Activated CD4-positive, alpha-beta T cell treated with anti-CD3 and anti-CD28 coated beads for 48 hours (primary cell): ENCODE results near the gene SNIP1.
"Not testable (repeated sequence)": the region's sequence is repeated elsewhere in the genome, so short reads cannot be mapped to it uniquely, and the experiment has no call there.

Source experiments
- DNase-seq: peaks from one replicate; pipeline ENCODE4 v3.0.0-alpha.2; 2020

Gene SNIP1

GRCh38 chr1:37553927-37554808, at the start of gene SNIP1:
SNIP1 (minus strand) TSS chr1:37554293; CDS start chr1:37554229, 64 bp downstream.
- DNase-seq, result peak; percentile 94

- DNase-seq, result peak; percentile 40
Observed at GRCh38 chr1:37602750-37603694, 48.9 kb upstream of the SNIP1 start.

GRCh38 chr1:37601441-37601840, 47.3 kb upstream of the SNIP1 start:
- DNase-seq, result no peak

GRCh38 chr1:37599940-37600339, 45.8 kb upstream of the SNIP1 start:
- DNase-seq, result no peak

DNA sequence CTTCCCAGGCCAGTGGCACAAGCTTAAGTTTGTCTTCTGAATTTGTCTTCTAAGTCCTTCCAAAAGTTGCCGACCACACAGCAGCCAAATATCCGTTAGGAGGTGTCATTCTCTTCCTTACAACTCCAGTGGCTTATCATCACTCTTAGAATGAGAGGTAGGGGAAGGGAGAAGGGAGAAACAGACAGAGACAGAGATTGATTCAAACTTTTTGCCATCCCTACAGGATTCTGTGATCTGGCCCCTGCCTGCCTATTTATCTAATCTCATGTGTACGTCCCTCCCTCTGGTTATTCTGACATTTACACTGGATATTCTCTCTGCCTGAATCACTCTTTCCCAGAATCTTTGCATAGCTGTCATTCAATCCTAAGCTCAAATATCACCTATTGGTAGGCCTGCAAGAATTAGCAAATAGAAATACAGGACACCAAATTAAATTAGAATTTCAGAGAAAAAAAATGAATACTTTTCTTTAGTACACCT, 42.1 kb upstream of the SNIP1 start:
- no peak for DNase-seq

DNA sequence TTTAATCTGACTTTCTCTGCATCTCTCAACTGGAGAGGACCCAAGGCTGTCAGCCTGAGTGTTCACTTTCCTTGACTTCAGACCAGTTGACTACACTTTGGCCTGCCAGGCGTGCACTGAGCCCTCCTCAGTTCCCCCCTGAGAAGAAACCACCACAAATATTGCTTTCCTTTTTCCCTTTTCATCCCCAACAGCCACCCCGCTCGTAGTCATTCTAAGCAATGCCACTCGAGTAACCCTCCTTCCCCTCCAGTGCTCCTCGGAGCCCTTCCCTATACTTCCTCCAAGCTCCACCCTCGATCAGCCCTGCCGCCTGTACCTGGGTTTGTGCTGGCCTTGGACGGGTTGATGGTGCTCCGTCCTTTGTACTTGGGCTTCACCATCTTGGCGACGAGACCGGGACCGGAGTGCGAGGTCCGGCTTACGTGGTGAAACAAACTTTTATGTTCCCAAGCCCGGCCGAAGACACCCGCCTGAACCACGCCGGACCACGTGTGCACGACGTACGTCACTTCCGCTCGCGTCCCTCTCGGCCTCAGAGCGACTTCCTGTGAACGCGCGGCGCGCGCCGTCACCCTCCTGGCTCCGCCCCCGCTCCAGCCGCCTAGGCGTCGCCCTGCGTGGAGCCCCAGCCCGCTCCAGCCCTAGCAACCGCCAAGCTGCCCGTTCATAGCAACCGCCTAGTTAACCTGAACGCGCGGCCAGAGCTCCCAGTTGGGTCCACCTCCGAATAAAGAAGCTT, 41.5 kb upstream of the SNIP1 start, which contains the start of gene GNL2:
GNL2 (minus strand) TSS at position 498 of the 742 bp plus-strand sequence; CDS start at position 383, 115 bp downstream.
- DNase-seq, result peak; percentile 98

GRCh38 chr1:37593726-37594125, 39.6 kb upstream of the SNIP1 start:
- no peak for DNase-seq

GRCh38 chr1:37588939-37589338, 34.8 kb upstream of the SNIP1 start:
- no peak for DNase-seq

- not testable (repeated sequence) for DNase-seq
Observed at GRCh38 chr1:37584544-37584943, 30.5 kb upstream of the SNIP1 start.

DNA sequence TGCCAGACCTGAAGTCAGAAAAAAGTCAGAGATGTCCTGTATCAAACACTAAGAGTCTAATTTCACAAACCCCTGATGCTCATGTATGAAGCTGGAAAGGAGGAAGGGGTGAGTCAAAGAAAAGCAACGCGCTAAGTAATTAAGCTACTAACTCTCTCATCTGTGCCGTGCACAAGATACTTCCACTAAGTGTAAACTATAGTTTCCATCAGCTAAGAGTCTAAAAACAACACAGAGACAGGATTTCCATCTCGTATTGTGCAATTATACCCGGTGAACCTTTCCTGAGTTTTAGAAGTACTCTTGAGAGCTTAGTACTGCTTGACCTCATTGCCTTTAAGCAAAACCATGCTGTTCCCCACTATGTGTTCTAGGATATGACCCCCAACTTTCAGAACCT, 21.6 kb upstream of the SNIP1 start:
- no peak for DNase-seq

DNA sequence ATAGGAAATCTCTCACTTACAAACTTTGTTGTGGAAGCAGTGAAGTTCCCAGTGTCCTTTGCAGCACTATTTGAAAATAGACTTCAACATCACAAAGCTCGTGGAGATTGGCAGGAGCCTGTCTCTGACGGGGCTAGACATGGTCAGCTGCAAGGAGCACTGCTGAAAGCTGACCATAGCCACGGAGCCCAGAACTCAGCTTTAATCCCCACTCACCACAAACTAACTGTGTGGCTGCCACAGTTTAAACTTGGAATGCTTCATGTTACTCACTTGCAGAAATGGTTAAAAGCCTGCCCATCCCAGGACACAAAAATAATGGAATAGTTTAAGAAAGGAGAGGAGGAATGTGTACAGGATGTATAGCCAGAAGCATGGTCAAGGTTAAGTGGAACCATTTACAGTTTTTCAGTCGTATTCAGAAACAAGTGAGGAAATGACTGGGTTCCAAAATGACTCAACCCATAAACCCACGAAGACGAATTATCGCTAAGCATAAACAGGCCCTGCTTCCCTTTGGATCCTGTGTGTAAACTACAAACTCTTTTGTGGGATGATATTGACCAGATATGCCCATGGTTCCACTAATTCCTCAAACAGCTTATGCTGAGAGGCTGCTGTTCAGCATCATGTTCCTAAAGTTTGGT, 20.9 kb upstream of the SNIP1 start:
- DNase-seq, result no peak

GRCh38 chr1:37570528-37571334, 16.6 kb upstream of the SNIP1 start:
- DNase-seq, result no peak

GRCh38 chr1:37567023-37567422, 12.9 kb upstream of the SNIP1 start:
- DNase-seq, result no peak

DNA sequence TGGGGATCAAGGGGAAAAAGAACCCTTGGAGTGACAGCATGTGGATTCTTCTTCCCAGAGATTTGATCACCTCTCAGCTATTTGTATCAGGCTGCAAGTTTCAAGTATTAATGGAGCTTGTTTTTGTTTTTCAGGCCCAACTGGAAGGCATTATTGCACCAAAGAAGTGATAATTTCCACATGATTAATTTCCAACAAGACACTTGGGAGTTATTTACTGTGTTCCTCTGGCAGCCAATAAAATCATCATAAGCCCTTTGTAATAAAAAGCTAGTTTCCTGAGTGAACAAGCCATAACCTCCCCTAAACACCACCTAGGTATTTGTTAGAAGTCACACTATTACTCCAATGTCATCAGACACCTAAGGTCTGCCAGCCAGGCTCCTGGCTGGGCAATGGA, 10.8 kb upstream of the SNIP1 start:
- no peak for DNase-seq

- no peak for DNase-seq
Observed at GRCh38 chr1:37562984-37563383, 8.9 kb upstream of the SNIP1 start.

GRCh38 chr1:37561133-37562132, 7.3 kb upstream of the SNIP1 start:
- peak; percentile 56 for DNase-seq

GRCh38 chr1:37560401-37561132, 6.5 kb upstream of the SNIP1 start:
- no peak for DNase-seq

GRCh38 chr1:37559957-37560379, 5.9 kb upstream of the SNIP1 start:
- DNase-seq, result not testable (repeated sequence)

GRCh38 chr1:37559080-37559479, 5.0 kb upstream of the SNIP1 start:
- DNase-seq, result no peak
